Subcutaneous adipose tissue (tissue), 4 donors: ENCODE data around the gene RUFY4. TPM values are rescaled to one million over a fixed set of nuclear protein-coding genes. Genes with fewer than 3 reads are reported as not detected.

Experiments used
- CTCF ChIP-seq: fragments of 450-650 bp; IDR thresholded peaks from one replicate; pipeline ENCODE4 v1.5.1; 2016; ENCODE audit warnings: low read depth, mild to moderate bottlenecking, control low read depth, antibody characterized with exemption, moderate library complexity
- total RNA-seq, 4 donors: library from RNA; depleted of rRNA; stranded (reverse); fragments of >200 nt; gene quantifications; one replicate each; pipeline ENCODE4 v1.1.0, GENCODE V29; 2016

The RUFY4 gene
- total RNA-seq, 4 donors from 2014 or later = 0.85 to 2.4 TPM; not detected in 2

GRCh38 chr2:218022851-218023530 is 46.1 kb upstream of the RUFY4 start:
- no peak for TF ChIP-seq CTCF

- no peak for TF ChIP-seq CTCF
Observed at GRCh38 chr2:218023636-218024035, 45.4 kb upstream of the RUFY4 start.

- TF ChIP-seq CTCF = no peak
Observed at GRCh38 chr2:218024336-218024735, 44.7 kb upstream of the RUFY4 start.

- TF ChIP-seq CTCF = no peak
Observed at GRCh38 chr2:218024871-218025270, 44.2 kb upstream of the RUFY4 start.

GRCh38 chr2:218026244-218026643 is 42.8 kb upstream of the RUFY4 start:
- TF ChIP-seq CTCF = no peak

GRCh38 chr2:218026676-218027425 is 42.2 kb upstream of the RUFY4 start:
- no peak for TF ChIP-seq CTCF

GRCh38 chr2:218027426-218028188 is 41.4 kb upstream of the RUFY4 start:
- no peak for TF ChIP-seq CTCF
